ENCODE measurements around the gene GPRASP3.

GPRASP3 gene

GRCh38 chrX:102765809-102766208, 45.3 kb downstream of the GPRASP3 start:
- no peak for DNase-seq

- DNase-seq = no peak
Measured at GRCh38 chrX:102767287-102767686, 46.7 kb downstream of the GPRASP3 start.

GRCh38 chrX:102768987-102769761, 48.6 kb downstream of the GPRASP3 start:
- peak; percentile 90 for DNase-seq
